HTR-8/SVneo (cell line): Measurements from ENCODE around the gene SCNN1B.

Experiments used
- DNase-seq: peaks from one replicate; pipeline ENCODE4 v3.0.0; 2011; ENCODE audit warnings: low spot score, mixed read lengths; ENCODE audit not compliant: insufficient read length
- FAIRE-seq: peaks from 2 replicates; lab custom pipeline; 2011; peaks lifted over from hg19 to GRCh38; lab: Jason Lieb, UNC

Gene SCNN1B

GRCh38 chr16:23317751-23318150 lies 15.6 kb downstream of the SCNN1B start:
- DNase-seq = no peak
- no peak for FAIRE-seq

- no peak for DNase-seq
- FAIRE-seq = no peak
These were observed 16.5 kb downstream of the SCNN1B start for GRCh38 chr16:23318639-23319038.

GRCh38 chr16:23319861-23320615 lies 17.9 kb downstream of the SCNN1B start:
- DNase-seq = no peak
- no peak for FAIRE-seq

GRCh38 chr16:23320693-23321092 lies 18.6 kb downstream of the SCNN1B start:
- DNase-seq (no peak), FAIRE-seq (no peak)

GRCh38 chr16:23321206-23321875 lies 19.2 kb downstream of the SCNN1B start:
- DNase-seq (no peak), FAIRE-seq (no peak)

- DNase-seq = no peak
- no peak for FAIRE-seq
These were observed 21.3 kb downstream of the SCNN1B start for GRCh38 chr16:23323224-23324030.

GRCh38 chr16:23324727-23325126 lies 22.6 kb downstream of the SCNN1B start:
- FAIRE-seq (no peak), DNase-seq (no peak)

- FAIRE-seq (no peak), DNase-seq (no peak)
These were observed 25.7 kb downstream of the SCNN1B start for GRCh38 chr16:23327836-23328235.

- no peak for DNase-seq
- FAIRE-seq = no peak
These were observed 28.1 kb downstream of the SCNN1B start for GRCh38 chr16:23330161-23330560.

- no peak for DNase-seq
- FAIRE-seq = no peak
These were observed 28.6 kb downstream of the SCNN1B start for GRCh38 chr16:23330583-23331249.

- FAIRE-seq (no peak), DNase-seq (no peak)
These were observed 31.0 kb downstream of the SCNN1B start for GRCh38 chr16:23333034-23333579.

GRCh38 chr16:23333831-23334456 lies 31.8 kb downstream of the SCNN1B start:
- FAIRE-seq = no peak
- DNase-seq = no peak

- DNase-seq (no peak), FAIRE-seq (no peak)
These were observed 32.4 kb downstream of the SCNN1B start for GRCh38 chr16:23334457-23334853.

GRCh38 chr16:23334950-23335349 lies 32.8 kb downstream of the SCNN1B start:
- no peak for FAIRE-seq
- DNase-seq = no peak

GRCh38 chr16:23337836-23338550 lies 35.9 kb downstream of the SCNN1B start:
- no peak for FAIRE-seq
- DNase-seq = no peak

GRCh38 chr16:23339787-23340186 lies 37.7 kb downstream of the SCNN1B start:
- DNase-seq (no peak), FAIRE-seq (no peak)

- FAIRE-seq = no peak
- no peak for DNase-seq
These were observed 40.1 kb downstream of the SCNN1B start for GRCh38 chr16:23342083-23342640.

- FAIRE-seq (no peak), DNase-seq (no peak)
These were observed 41.8 kb downstream of the SCNN1B start for GRCh38 chr16:23343643-23344612.
